ENCODE data around the gene GPR171.
A peak's percentile ranks its signal among the peaks of the same experiment; 100 is the strongest.
"Not testable (repeated sequence)": the region's sequence is repeated elsewhere in the genome, so short reads cannot be mapped to it uniquely, and the experiment has no call there.

The GPR171 gene

DNA sequence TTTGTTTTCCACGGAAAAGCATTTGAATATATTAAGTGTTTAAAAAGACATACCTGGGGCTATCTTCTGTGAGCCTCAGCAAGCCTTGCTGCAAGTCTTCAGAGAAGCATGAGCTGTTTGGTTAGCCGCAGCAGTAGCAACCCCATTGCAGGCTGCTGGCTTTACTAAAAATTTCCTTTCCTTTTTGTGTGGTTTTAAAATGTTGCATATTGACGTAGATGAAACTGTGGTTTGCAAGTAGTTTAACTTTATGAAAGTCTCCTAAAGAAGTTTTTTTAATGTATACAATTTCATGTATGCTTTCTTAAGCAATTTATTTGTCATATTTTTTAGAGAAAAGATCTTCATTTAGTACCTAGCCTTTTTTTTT is at the start of gene GPR171:
TSS of gene GPR171 (minus strand) at position 166 of the 370 bp plus-strand sequence. CDS start 3,830 bp downstream, outside the sequence.
- no peak for DNase-seq (ENCODE audit: low read depth in 2 of 2)

GRCh38 chr3:151248772-151249337 is 45.8 kb upstream of the GPR171 start:
- DNase-seq (ENCODE audit: low read depth in 2 of 2): no peak

DNA sequence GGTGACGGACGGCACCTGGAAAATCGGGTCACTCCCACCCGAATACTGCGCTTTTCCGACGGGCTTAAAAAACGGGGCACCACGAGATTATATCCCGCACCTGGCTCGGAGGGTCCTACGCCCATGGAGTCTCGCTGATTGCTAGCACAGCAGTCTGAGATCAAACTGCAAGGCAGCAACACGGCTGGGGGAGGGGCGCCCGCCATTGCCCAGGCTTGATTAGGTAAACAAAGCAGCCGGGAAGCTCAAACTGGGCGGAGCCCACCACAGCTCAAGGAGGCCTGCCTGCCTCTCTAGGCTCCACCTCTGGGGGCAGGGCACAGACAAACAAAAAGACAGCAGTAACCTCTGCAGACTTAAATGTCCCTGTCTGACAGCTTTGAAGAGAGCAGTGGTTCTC is 39.0 kb upstream of the GPR171 start:
- DNase-seq (ENCODE audit: low read depth in 2 of 2): not testable (repeated sequence)

DNA sequence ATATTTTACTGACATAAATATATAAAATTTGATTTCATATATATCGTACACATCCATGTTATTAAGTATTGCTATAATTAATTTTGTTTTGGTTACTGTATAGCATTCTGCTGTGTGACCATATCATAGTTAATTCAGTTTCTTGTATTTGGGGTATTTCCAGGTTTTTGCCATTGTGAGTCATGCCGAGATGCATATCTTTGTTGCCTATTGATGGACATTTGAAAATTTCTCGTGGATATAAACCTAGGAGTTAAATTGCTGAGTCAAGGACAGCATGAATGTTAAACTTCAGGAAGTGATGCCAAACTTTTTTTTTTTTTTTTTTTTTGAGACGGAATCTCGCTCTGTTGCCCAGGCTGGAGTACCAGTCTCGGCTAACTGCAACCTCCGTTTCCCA is 33.7 kb upstream of the GPR171 start:
- DNase-seq (ENCODE audit: low read depth in 2 of 2): no peak

- DNase-seq (ENCODE audit: low read depth in 2 of 2): no peak
Observed at GRCh38 chr3:151236316-151236715, 33.3 kb upstream of the GPR171 start.

DNA sequence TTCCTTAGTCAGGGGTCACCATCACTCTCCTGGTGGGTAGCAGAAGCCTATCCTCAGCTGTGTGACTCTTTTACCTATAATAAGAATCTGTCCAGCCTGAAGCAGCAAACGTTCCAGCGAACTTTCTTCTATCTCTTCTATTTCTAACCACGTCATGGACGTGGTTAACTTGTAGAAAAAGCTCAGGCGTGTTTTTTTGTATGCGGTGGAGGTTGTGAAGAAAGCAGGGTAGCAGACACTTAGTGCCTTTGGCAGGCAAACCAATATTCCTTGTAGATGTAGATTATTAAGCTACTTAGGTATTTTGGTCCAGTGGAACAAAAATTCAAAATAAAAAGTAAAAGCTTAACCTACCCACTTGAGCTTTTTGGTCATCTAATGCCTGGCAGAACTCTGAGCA is 31.8 kb upstream of the GPR171 start:
- no peak for DNase-seq (ENCODE audit: low read depth in 2 of 2)

- no peak for DNase-seq (ENCODE audit: low read depth in 2 of 2)
Observed at GRCh38 chr3:151232991-151233390, 30.0 kb upstream of the GPR171 start.

DNA sequence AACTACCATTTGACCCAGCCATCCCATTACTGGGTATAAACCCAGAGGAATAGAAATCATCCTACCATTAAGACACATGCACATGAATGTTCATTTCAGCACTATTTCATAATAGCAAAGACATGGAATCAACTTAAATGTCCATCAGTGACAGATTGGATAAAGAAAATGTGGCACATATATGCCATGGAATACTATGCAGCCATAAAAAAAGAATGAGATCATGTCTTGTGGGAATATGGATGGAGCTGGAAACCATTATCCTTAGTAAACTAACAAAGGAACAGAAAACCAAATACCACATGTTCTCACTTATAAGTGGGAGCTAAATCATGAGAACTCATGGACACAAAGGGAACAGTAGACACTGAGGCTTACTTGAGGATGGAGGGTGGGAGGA is 29.4 kb upstream of the GPR171 start:
- DNase-seq (ENCODE audit: low read depth in 2 of 2): not testable (repeated sequence)

- no peak for DNase-seq (ENCODE audit: low read depth in 2 of 2)
Observed at GRCh38 chr3:151230646-151231045, 27.6 kb upstream of the GPR171 start.

DNA sequence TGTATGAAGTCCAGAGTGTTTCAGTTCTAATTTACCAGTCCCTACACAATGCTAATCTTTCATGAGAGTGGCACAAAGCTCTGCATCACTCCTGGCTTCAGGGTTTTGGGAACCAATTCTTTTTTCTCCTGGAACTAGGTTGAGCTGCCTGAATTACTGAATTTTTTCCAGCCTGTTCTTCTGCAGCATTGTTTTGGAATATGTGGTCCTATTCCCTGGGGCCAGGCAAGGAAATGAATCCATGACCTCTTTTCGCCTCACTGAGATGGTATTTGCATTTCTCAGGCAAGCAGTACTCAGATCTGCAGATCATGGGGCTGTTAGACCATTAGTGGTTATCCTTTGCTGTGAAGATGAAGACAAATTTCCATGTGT is 25.6 kb upstream of the GPR171 start:
- peak; percentile 63 to 66 for DNase-seq (ENCODE audit: low read depth in 2 of 2)

GRCh38 chr3:151227807-151228665 is 25.0 kb upstream of the GPR171 start:
- DNase-seq (ENCODE audit: low read depth in 2 of 2): peak; percentile 69

- DNase-seq (ENCODE audit: low read depth in 2 of 2): no peak
Observed at GRCh38 chr3:151227266-151227806, 24.3 kb upstream of the GPR171 start.

- no peak for DNase-seq (ENCODE audit: low read depth in 2 of 2)
Observed at GRCh38 chr3:151226825-151227224, 23.8 kb upstream of the GPR171 start.

DNA sequence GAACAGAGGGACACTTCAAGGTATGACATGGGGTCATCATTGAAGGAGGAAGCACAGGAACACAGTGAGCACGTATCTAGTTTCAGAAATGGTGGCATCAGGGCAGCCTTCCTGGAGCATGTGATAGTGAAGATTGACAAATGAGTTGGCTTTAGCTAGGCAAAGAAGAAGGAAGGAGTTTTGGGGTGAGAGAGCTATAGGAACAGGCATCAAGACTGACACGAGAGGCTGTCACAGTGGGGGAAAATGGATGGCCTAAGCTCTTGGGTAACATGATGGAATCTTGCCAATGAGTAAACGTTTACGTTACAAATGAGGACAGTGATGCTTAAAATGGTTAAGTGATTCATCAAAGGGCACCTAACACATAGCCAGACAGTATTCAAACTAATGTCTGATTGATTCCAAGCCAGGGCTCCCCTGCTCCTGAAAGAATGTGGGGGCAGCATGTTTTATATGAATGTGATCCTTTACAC is 23.1 kb upstream of the GPR171 start:
- DNase-seq (ENCODE audit: low read depth in 2 of 2): peak; percentile 79 to 84

GRCh38 chr3:151225040-151225975 is 22.3 kb upstream of the GPR171 start:
- no peak for DNase-seq (ENCODE audit: low read depth in 2 of 2)

DNA sequence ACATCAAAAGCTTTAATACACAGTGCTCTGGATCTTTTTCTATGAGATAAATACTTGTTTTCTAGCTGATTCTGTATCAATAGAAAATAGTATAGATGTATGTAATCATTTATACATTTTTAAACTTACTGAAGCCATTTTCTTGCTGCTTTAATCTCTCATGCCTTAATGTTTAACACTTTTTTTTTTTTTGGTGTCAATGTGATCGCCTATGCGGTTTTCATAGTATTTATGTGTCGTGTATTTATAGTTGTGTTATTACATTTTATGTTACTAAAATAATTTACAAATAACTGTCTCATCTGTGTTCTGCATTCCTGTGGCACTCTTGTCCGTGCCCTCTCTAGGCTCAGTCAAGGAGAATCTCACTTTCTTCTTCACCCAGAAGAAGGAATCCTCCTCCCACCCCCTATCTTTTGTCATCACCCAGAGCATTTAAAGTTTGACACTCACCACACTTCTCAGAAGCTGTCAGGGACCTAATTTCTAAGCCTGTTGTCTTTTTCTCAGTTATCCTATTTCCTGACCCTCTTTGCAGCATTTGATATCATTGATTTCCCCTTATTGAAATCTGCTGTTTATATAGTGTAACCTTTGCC is 21.4 kb upstream of the GPR171 start:
- DNase-seq (ENCODE audit: low read depth in 2 of 2): no peak

GRCh38 chr3:151219056-151219455 is 16.0 kb upstream of the GPR171 start:
- DNase-seq (ENCODE audit: low read depth in 2 of 2): peak; percentile 71 to 77

DNA sequence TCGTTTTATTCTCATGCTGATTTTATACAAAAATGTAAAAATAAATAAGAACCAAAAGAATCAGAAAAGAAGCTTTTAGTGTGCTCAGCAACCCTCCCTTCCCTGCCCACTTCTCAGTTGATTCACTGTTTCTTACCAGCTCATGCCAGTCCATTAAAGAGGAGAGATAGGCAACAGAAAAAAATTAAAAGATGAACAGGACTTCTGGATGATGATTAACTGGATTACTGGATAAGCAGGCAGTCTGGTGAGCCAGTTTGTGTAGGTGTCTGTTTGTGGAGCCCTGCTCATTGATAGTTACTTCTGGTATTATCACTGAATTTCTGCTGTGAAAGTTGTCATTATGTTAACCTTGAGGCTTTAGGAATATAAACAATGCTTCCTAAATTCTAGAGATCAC is 15.1 kb upstream of the GPR171 start:
- DNase-seq (ENCODE audit: low read depth in 2 of 2): no peak

DNA sequence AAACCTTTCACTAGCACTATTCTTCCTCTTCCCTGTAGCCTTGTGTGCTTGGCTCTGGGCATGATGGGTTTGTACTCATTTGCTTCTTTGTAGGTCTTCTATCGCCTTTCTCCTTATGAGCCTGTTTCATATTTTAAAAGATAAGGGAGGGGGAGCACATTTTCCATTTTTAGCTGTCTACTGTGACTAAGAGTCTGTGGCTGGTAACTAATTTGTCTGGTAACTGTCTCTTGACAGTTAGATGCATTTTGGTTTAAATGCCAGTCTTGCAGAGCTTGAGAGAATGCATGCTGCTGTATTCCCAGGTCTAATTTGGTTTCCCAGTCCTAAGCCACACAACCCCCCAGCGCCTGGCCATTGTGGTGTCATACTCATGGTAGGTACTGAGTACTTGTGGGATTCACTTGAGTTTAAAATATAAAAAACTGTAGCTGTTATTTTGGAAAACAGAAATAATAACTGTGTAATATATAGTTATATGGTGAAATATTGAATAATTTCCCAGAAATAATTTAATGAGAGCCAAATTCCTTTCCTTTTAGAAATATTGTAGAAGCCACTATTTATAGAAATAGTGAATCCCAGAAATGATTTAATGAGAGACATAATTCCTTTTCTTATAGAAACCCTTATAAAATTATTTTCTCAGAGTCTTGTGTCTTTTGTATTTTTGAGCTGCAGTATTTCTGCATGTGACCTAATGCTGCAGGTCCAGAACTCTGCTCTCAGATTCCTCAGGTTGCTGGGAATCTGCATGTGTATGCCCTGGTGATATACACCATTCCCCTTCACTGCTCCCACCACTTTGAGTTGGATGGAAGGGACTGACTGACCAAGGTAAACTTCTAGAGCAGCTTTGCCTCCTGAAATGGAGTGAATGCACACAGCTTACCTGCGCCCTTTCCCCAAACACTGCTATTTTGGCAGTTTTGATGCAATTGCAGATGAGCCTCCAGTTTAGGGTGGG is 13.9 kb upstream of the GPR171 start:
- DNase-seq (ENCODE audit: low read depth in 2 of 2): peak; percentile 43 to 47

DNA sequence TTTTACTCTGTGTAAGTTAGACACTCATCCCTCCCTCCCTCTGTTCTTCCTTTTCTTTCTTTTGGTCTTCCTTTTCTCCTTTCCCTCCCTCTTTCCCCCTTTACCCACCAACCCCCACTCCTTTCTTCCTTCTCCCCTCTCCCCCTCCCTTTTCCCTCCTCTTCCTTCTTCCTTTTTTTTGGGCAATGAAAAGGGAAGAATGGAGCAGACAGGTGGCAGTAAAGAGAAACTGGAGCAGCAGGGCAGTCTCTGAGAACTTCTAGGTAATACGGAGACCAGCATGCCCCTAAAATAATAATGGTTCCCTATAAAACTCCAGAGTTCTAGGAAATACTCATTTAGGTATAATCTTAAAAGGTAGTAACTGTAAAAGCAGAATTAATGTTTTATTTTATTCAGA is 11.4 kb upstream of the GPR171 start:
- DNase-seq (ENCODE audit: low read depth in 2 of 2): no peak
